HL-60 (cell line): ENCODE data around the gene ELAVL1.

ENCODE experiments used
- CTCF ChIP-seq: IDR thresholded peaks from one replicate; pipeline ENCODE4 v1.5.1; 2011; ENCODE audit warnings: low read length, control low read depth, inconsistent platforms; ENCODE audit not compliant: insufficient read depth
- POLR2AphosphoS5 ChIP-seq: IDR thresholded peaks from 2 replicates; pipeline ENCODE4 v1.6.1; 2012; ENCODE audit warnings: low read depth
- REST ChIP-seq: IDR thresholded peaks from 2 replicates; pipeline ENCODE4 v1.6.1; 2012; ENCODE audit warnings: low read depth; ENCODE audit not compliant: insufficient replicate concordance
- SPI1 ChIP-seq: IDR thresholded peaks from 2 replicates; pipeline ENCODE4 v1.6.1; 2012; ENCODE audit warnings: low read depth, mild to moderate bottlenecking, borderline replicate concordance

- TF ChIP-seq CTCF (no peak), REST (no peak), POLR2AphosphoS5 (no peak), SPI1 (no peak)
Measured at GRCh38 chr19:7953576-7953975, 51.9 kb downstream of the ELAVL1 start.
